B cell (primary cell): Measurements from ENCODE around the gene UAP1L1. TPM values are rescaled to one million over a fixed set of nuclear protein-coding genes. Genes with fewer than 3 reads are reported as not detected.

Experiments used
- ATAC-seq: fragments of 200-7000 bp; cut with Tn5 transposase; one replicate; pipeline ENCODE4 v1.10.0; 2021; ENCODE audit warnings: low read depth, mild to moderate bottlenecking, moderate number of reproducible peaks, moderate library complexity
- CTCF ChIA-PET: fragments of 350-600 bp; sonication (Branson Sonifier 250); formaldehyde crosslinking; loops from one replicate; lab custom pipeline; 2021; ENCODE audit warnings: antibody characterized with exemption, inconsistent platforms; lab: Charles Lee
- POLR2A ChIA-PET: fragments of 350-600 bp; sonication (Branson Sonifier 250); formaldehyde crosslinking; loops from one replicate; lab custom pipeline; 2021; ENCODE audit warnings: antibody characterized with exemption; lab: Charles Lee
- DNase-seq: peaks from one replicate; pipeline ENCODE4 v3.0.0; 2013
- H2AFZ ChIP-seq: 2 replicates; pipeline ENCODE4 v1.6.1; 2012; ENCODE audit warnings: mild to moderate bottlenecking, low read depth, low read length; ENCODE audit not compliant: insufficient read depth, poor library complexity, severe bottlenecking
- H3K27ac ChIP-seq, 2 donors: 1 replicate in 1 of 2; 2 replicates in 1 of 2; pipeline ENCODE4 v1.5.1; 2012 to 2013; ENCODE audit warnings: low read length in 2 of 2, mild to moderate bottlenecking in 2 of 2, moderate library complexity in 1 of 2
- H3K27me3 ChIP-seq, 4 experiments: fragments of 200-600 bp in 1 of 4; sonication (generic) in 1 of 4; replicated peaks in 1 of 4; 1 replicate in 2 of 4; 2 replicates in 2 of 4; pipeline versions ENCODE4 v1.6.1 to v1.7.0; 2013 to 2016; ENCODE audit warnings: low read length in 3 of 4, mild to moderate bottlenecking in 2 of 4, mixed read lengths in 1 of 4, moderate library complexity in 1 of 4; ENCODE audit not compliant: insufficient read depth in 4 of 4, control insufficient read depth in 3 of 4; ENCODE audit errors: control extremely low read depth in 1 of 4
- H3K36me3 ChIP-seq, 2 experiments: replicated peaks in 1 of 2; 1 replicate in 1 of 2; 2 replicates in 1 of 2; pipeline versions ENCODE4 v1.6.1 to v1.7.1; 2013; ENCODE audit warnings: low read length in 1 of 2; ENCODE audit not compliant: insufficient read depth in 2 of 2, control insufficient read depth in 1 of 2; ENCODE audit errors: control extremely low read depth in 1 of 2, extremely low read depth in 1 of 2
- H3K4me1 ChIP-seq, 2 donors: fragments of 200-600 bp in 1 of 2; sonication (generic) in 1 of 2; 1 replicate in 1 of 2; 2 replicates in 1 of 2; pipeline versions ENCODE4 v1.5.1 to v1.6.1; 2013 to 2017; ENCODE audit warnings: low read length in 2 of 2; ENCODE audit not compliant: control insufficient read depth in 2 of 2, insufficient read depth in 2 of 2
- H3K4me2 ChIP-seq: replicated peaks from 2 replicates; pipeline ENCODE3; 2012; ENCODE audit warnings: mild to moderate bottlenecking, low read depth, low read length; ENCODE audit not compliant: poor library complexity, severe bottlenecking
- H3K4me3 ChIP-seq, 5 experiments: fragments of 200-600 bp in 1 of 5; sonication (generic) in 1 of 5; 1 replicate in 3 of 5; 2 replicates in 2 of 5; pipeline versions ENCODE4 v1.5.1 to v1.7.0; 2011 to 2016; ENCODE audit warnings: low read length in 4 of 5, mild to moderate bottlenecking in 4 of 5, low read depth in 2 of 5, control low read depth in 1 of 5, moderate library complexity in 1 of 5; ENCODE audit not compliant: insufficient read depth in 1 of 5; ENCODE audit errors: control extremely low read depth in 1 of 5, extremely low read depth in 1 of 5
- H3K79me2 ChIP-seq: fragments of 200-600 bp; sonication (generic); one replicate; pipeline ENCODE4 v1.6.0; 2016; ENCODE audit warnings: low read length; ENCODE audit not compliant: control insufficient read depth, insufficient read depth
- H3K9ac ChIP-seq: fragments of 200-600 bp; sonication (generic); 2 replicates; pipeline ENCODE4 v1.6.1; 2017; ENCODE audit warnings: mild to moderate bottlenecking, low read length, moderate library complexity
- H3K9me3 ChIP-seq, 3 donors: one replicate each; pipeline versions ENCODE4 v1.6.1 to v1.7.1; 2013; ENCODE audit warnings: low read length in 2 of 3; ENCODE audit not compliant: control insufficient read depth in 2 of 3, insufficient read depth in 1 of 3; ENCODE audit errors: control extremely low read depth in 1 of 3
- H4K20me1 ChIP-seq: 2 replicates; pipeline ENCODE4 v1.6.0; 2012; ENCODE audit warnings: mild to moderate bottlenecking, low read length; ENCODE audit not compliant: insufficient read depth, control insufficient read depth, poor library complexity, severe bottlenecking
- H3K27ac Mint-ChIP-seq: one replicate; pipeline ENCODE4 v1.8.0; 2021; ENCODE audit warnings: mixed read lengths
- H3K27me3 Mint-ChIP-seq: one replicate; pipeline ENCODE4 v1.8.0; 2021; ENCODE audit warnings: mixed read lengths
- H3K4me1 Mint-ChIP-seq: one replicate; pipeline ENCODE4 v1.8.0; 2021; ENCODE audit warnings: mixed read lengths
- H3K4me3 Mint-ChIP-seq: one replicate; pipeline ENCODE4 v1.8.0; 2021; ENCODE audit warnings: mixed read lengths
- H3K9me3 Mint-ChIP-seq: one replicate; pipeline ENCODE4 v1.8.0; 2022; ENCODE audit warnings: mixed read lengths; ENCODE audit not compliant: insufficient read depth
- EZH2 ChIP-seq: IDR thresholded peaks from 2 replicates; pipeline ENCODE4 v1.6.1; 2012; ENCODE audit warnings: borderline replicate concordance, low read depth, mild to moderate bottlenecking, moderate library complexity, low read length; ENCODE audit not compliant: insufficient read depth, poor library complexity, severe bottlenecking
- WGBS: methylation state at CpG from one replicate; pipeline ENCODE4 v1.1.5; 2013; ENCODE audit warnings: missing lambda C conversion rate; ENCODE audit not compliant: insufficient coverage; 5-methylcytosine and 5-hydroxymethylcytosine counted together
- intact Hi-C: fragments of 100-400 bp; cut with micrococcal nuclease; formaldehyde crosslinking; loops from one replicate; pipeline ENCODE4 v1.10.0; 2022
- polyA plus RNA-seq: library from polyadenylated mRNA; depleted of rRNA; stranded (reverse); fragments of >200 nt; gene quantifications from 2 replicates; pipeline ENCODE4 v1.2.3, GENCODE V29; 2012
- total RNA-seq, 2 donors: library from RNA; stranded (reverse); fragments of 120-200 nt in 1 of 2; gene quantifications; 1 replicate in 1 of 2; 2 replicates in 1 of 2; pipeline versions ENCODE4 v1.2.3 to v1.2.4, GENCODE V29; 2013 to 2022
- TF ChIP-seq, protein P1 (sequence below): fragments of 200-600 bp; IDR thresholded peaks from one replicate; pipeline ENCODE4 v1.8.0; 2022; ENCODE audit warnings: antibody characterized with exemption, mild to moderate bottlenecking

UAP1L1 gene
- total and polyA plus RNA-seq, 2 donors (not counting 1 experiment from before 2014, with no cell fraction given), result 29.1 to 47.6 TPM

- H3K27me3 ChIP-seq, result no peaks in the 10 kb centered on the region
- 89% methylated on average over 21 of the region's 21 CpGs for WGBS
- CTCF ChIA-PET, result interaction anchor here (1.0 to 2.0 kb wide), 6 partner anchors 10 to 121 kb away, joined by 3 to 7 read pairs (median 4); partner anchors contain the start of genes RNF224 and SSNA1
- Mint-ChIP-seq H3K9me3 (no peaks in the 10 kb centered on the region), H3K4me1 (peaks cover 22% of the 10 kb centered on the region), H3K27me3 (no peaks in the 10 kb centered on the region), H3K27ac (no peak overlapping the region), H3K4me3 (peak overlapping the region; percentile 72)
- ATAC-seq (no peak), DNase-seq (no peak)
- peak overlapping the region; percentile 91 for H2AFZ ChIP-seq
- peaks cover 14% of the 10 kb centered on the region for H3K79me2 ChIP-seq
- peak overlapping the region; percentile 100 for H3K4me2 ChIP-seq
- peaks cover 17 to 28% of the 10 kb centered on the region in 2 donors for H3K4me1 ChIP-seq
- peak overlapping the region in 1 of 5 experiments; percentile 70 for H3K4me3 ChIP-seq
- peaks cover 0 to 22% of the 10 kb centered on the region in 2 experiments for H3K36me3 ChIP-seq
- peak overlapping the region; percentile 76 for H3K9ac ChIP-seq
- H4K20me1 ChIP-seq, result peaks cover 9% of the 10 kb centered on the region
- H3K9me3 ChIP-seq, result no peaks in the 10 kb centered on the region
- POLR2A ChIA-PET, result interaction anchor here (0.6 to 1.3 kb wide), 6 partner anchors 14 to 125 kb away, joined by 3 to 5 read pairs (median 3); partner anchors contain the start of genes ANAPC2, SSNA1 and TUBB4B
- intact Hi-C loops, result loop anchor here (2.0 kb wide), 1 partner anchor 29 kb away; the partner anchor contains the start of gene MAN1B1
- TF ChIP-seq, protein P1, sequence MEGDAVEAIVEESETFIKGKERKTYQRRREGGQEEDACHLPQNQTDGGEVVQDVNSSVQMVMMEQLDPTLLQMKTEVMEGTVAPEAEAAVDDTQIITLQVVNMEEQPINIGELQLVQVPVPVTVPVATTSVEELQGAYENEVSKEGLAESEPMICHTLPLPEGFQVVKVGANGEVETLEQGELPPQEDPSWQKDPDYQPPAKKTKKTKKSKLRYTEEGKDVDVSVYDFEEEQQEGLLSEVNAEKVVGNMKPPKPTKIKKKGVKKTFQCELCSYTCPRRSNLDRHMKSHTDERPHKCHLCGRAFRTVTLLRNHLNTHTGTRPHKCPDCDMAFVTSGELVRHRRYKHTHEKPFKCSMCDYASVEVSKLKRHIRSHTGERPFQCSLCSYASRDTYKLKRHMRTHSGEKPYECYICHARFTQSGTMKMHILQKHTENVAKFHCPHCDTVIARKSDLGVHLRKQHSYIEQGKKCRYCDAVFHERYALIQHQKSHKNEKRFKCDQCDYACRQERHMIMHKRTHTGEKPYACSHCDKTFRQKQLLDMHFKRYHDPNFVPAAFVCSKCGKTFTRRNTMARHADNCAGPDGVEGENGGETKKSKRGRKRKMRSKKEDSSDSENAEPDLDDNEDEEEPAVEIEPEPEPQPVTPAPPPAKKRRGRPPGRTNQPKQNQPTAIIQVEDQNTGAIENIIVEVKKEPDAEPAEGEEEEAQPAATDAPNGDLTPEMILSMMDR, result no peak
- TF ChIP-seq EZH2, result no peak
- H3K27ac ChIP-seq, result peak overlapping the region; percentile 55 to 83
Observed at GRCh38 chr9:137115394-137116026, 38.2 kb downstream of the UAP1L1 start.

- no peaks in the 10 kb centered on the region for H3K9me3 Mint-ChIP-seq
Observed at GRCh38 chr9:137116027-137116507, 38.8 kb downstream of the UAP1L1 start.

More at GRCh38 chr9:137116027-137116507, 38.8 kb downstream of the UAP1L1 start:
- peaks cover 20 to 33% of the 10 kb centered on the region in 2 donors for H3K4me1 ChIP-seq
- DNase-seq (peak; percentile 29), ATAC-seq (no peak)
- H3K79me2 ChIP-seq, result peaks cover 14% of the 10 kb centered on the region
- CTCF ChIA-PET, result interaction anchor here (1.3 to 2.0 kb wide), 3 partner anchors 10 to 121 kb away, joined by 3 to 7 read pairs (median 5); partner anchors contain the start of gene RNF224
- no peak overlapping the region for H3K9ac ChIP-seq
- no peaks in the 10 kb centered on the region for H3K27me3 Mint-ChIP-seq
- H2AFZ ChIP-seq, result no peak overlapping the region
- TF ChIP-seq, protein P1, result no peak
- TF ChIP-seq EZH2, result no peak
- H3K27ac Mint-ChIP-seq, result no peak overlapping the region
- H4K20me1 ChIP-seq, result peaks cover 9% of the 10 kb centered on the region
- H3K4me2 ChIP-seq, result no peak overlapping the region
- H3K4me1 Mint-ChIP-seq, result peaks cover 19% of the 10 kb centered on the region
- no peak overlapping the region for H3K27ac ChIP-seq
- intact Hi-C loops, result no loop called here
- no peak overlapping the region for H3K4me3 ChIP-seq
- POLR2A ChIA-PET, result no interaction called here
- H3K9me3 ChIP-seq, result no peaks in the 10 kb centered on the region
- H3K4me3 Mint-ChIP-seq, result no peak overlapping the region
- H3K27me3 ChIP-seq, result no peaks in the 10 kb centered on the region
- whole genome bisulfite sequencing, result 80% methylated on average over 5 of the region's 6 CpGs
- peaks cover 0 to 17% of the 10 kb centered on the region in 2 experiments for H3K36me3 ChIP-seq
